SK-N-MC (cell line): ENCODE measurements around the gene RIC8B.

Experiments
- EZH2 ChIP-seq: fragments of 200-600 bp; sonication (generic); IDR thresholded peaks from one replicate; pipeline ENCODE4 v1.6.1; 2017; ENCODE audit warnings: antibody characterized with exemption
- FOXP2 ChIP-seq: optimal IDR thresholded peaks from 2 replicates; pipeline ENCODE3; 2011; ENCODE audit warnings: mild to moderate bottlenecking, moderate library complexity; ENCODE audit not compliant: insufficient read depth; ENCODE audit errors: extremely low read length, control extremely low read depth
- POLR2AphosphoS5 ChIP-seq: IDR thresholded peaks from 2 replicates; pipeline ENCODE4 v1.6.1; 2012; ENCODE audit warnings: mild to moderate bottlenecking, low read depth, low read length, borderline replicate concordance

DNA sequence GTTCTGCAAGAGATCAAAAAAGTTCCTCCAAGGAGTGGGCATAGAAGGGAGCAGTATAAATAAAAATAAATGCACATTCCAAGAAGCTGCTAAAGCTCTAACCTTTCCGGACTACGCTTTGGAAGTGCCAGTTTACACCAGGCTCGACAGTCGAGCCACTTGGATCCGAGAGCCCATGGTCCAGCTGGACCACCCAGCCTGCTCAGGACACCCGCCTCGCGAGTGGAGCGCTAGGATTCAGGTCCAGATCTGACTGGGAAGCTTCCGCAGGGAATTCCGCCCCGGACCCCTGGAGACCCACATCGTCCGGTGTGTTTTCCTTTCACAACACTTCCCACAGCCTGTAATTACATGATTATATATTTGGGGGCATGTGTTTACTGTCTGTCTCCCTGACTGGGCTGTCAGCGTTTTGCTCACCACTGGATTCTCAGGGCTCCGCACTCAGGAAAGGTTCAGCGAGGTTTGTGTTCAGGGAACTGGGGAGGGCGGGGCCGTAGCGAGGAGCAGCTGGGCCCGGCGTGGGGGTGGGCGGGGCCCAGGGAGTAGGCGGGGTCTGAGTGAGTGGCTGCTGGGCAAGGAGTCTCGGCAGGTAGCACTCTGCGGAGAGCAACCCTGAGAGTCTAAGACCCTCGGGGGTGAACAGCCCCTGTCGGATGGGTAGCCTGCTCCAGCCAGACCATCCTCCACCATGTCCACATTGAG is 128.9 kb downstream of the RIC8B start:
- no peak for TF ChIP-seq POLR2AphosphoS5
- no peak for TF ChIP-seq EZH2
- no peak for TF ChIP-seq FOXP2
